Spinal cord (tissue), 10 donors: ENCODE data around the gene INPP4A. TPM values are rescaled to one million over a fixed set of nuclear protein-coding genes. Genes with fewer than 3 reads are reported as not detected.
A peak's percentile ranks its signal among the peaks of the same experiment; 100 is the strongest.

ENCODE experiments used
- DNase-seq, 6 donors: peaks; one replicate each; pipeline versions ENCODE4 v3.0.0 to v3.0.0-alpha.2; 2013 to 2015; ENCODE audit warnings: low spot score in 6 of 6, low read depth in 4 of 6
- H3K27ac ChIP-seq: one replicate; pipeline ENCODE4 v1.5.1; 2013; ENCODE audit warnings: low read depth, low read length, control low read depth
- H3K27me3 ChIP-seq: one replicate; pipeline ENCODE4 v1.6.1; 2013; ENCODE audit warnings: low read length; ENCODE audit not compliant: control insufficient read depth, insufficient read depth
- H3K36me3 ChIP-seq: one replicate; pipeline ENCODE4 v1.6.1; 2013; ENCODE audit warnings: low read length; ENCODE audit not compliant: control insufficient read depth, insufficient read depth
- H3K4me1 ChIP-seq: one replicate; pipeline ENCODE4 v1.6.1; 2013; ENCODE audit warnings: low read length; ENCODE audit not compliant: control insufficient read depth, insufficient read depth
- H3K4me3 ChIP-seq: one replicate; pipeline ENCODE4 v1.5.1; 2013; ENCODE audit warnings: low read depth, low read length, control low read depth
- H3K9me3 ChIP-seq: one replicate; pipeline ENCODE4 v1.6.1; 2013; ENCODE audit warnings: low read length; ENCODE audit not compliant: control insufficient read depth, insufficient read depth
- WGBS: methylation state at CpG from one replicate; pipeline ENCODE4 v1.1.5; 2013; ENCODE audit warnings: missing lambda C conversion rate; ENCODE audit not compliant: insufficient coverage; 5-methylcytosine and 5-hydroxymethylcytosine counted together
- polyA plus RNA-seq, 2 donors: library from polyadenylated mRNA; unstranded; fragments of 120-200 nt; gene quantifications; one replicate each; pipeline ENCODE4 v1.2.1, GENCODE V29; 2013; ENCODE audit not compliant: insufficient read length in 2 of 2
- total RNA-seq, 2 donors: library from RNA; depleted of rRNA in 1 of 2; stranded (reverse); fragments of 120-200 nt in 1 of 2; fragments of >200 nt in 1 of 2; gene quantifications; one replicate each; pipeline versions ENCODE4 v1.2.3 to v1.2.4, GENCODE V29; 2013 to 2014
- donor health status: healthy.

INPP4A gene
- total and polyA plus RNA-seq, 4 donors, result 31.2 to 55.0 (median 42.0) TPM

- DNase-seq, result no peak
- Histone ChIP-seq H3K9me3 (no peaks in the 10 kb centered on the region), H3K4me1 (no peaks in the 10 kb centered on the region), H3K36me3 (peaks cover 76% of the 10 kb centered on the region), H3K27me3 (no peaks in the 10 kb centered on the region), H3K4me3 (no peak overlapping the region), H3K27ac (no peak overlapping the region)
- 99% methylated on average over 6 of the region's 7 CpGs for WGBS
These were observed 108.0 kb downstream of the INPP4A start for GRCh38 chr2:98552499-98553179.

GRCh38 chr2:98554116-98554861 is 109.6 kb downstream of the INPP4A start:
- Histone ChIP-seq H3K9me3 (no peaks in the 10 kb centered on the region), H3K4me1 (no peaks in the 10 kb centered on the region), H3K27ac (no peak overlapping the region), H3K4me3 (no peak overlapping the region), H3K36me3 (peaks cover 66% of the 10 kb centered on the region), H3K27me3 (no peaks in the 10 kb centered on the region)
- no peak for DNase-seq
- WGBS, result 92% methylated on average over 10 of the region's 10 CpGs

- no peak for DNase-seq
- 93% methylated on average over 8 of the region's 8 CpGs for WGBS
- H3K36me3 ChIP-seq, result peaks cover 57% of the 10 kb centered on the region
- H3K4me1 ChIP-seq, result no peaks in the 10 kb centered on the region
- H3K4me3 ChIP-seq, result no peak overlapping the region
- H3K27me3 ChIP-seq, result no peaks in the 10 kb centered on the region
- H3K27ac ChIP-seq, result no peak overlapping the region
- H3K9me3 ChIP-seq, result no peaks in the 10 kb centered on the region
These were observed 111.0 kb downstream of the INPP4A start for GRCh38 chr2:98555696-98556095.

GRCh38 chr2:98556344-98557033 is 111.8 kb downstream of the INPP4A start:
- 100% methylated on average over 4 of the region's 5 CpGs for WGBS
- Histone ChIP-seq H3K4me1 (no peaks in the 10 kb centered on the region), H3K36me3 (peaks cover 53% of the 10 kb centered on the region)

GRCh38 chr2:98558852-98559530 is 114.3 kb downstream of the INPP4A start:
- no peaks in the 10 kb centered on the region for H3K27me3 ChIP-seq
- peaks cover 54% of the 10 kb centered on the region for H3K36me3 ChIP-seq
- no peaks in the 10 kb centered on the region for H3K9me3 ChIP-seq
- WGBS, result 92% methylated on average over 14 of the region's 16 CpGs
- H3K4me3 ChIP-seq, result no peak overlapping the region
- H3K4me1 ChIP-seq, result no peaks in the 10 kb centered on the region
- H3K27ac ChIP-seq, result no peak overlapping the region
- DNase-seq, result peak in 2 of 6 donors; percentile 2 to 14

More at GRCh38 chr2:98556344-98557033, 111.8 kb downstream of the INPP4A start:
- no peaks in the 10 kb centered on the region for H3K27me3 ChIP-seq
- no peak overlapping the region for H3K27ac ChIP-seq
- H3K4me3 ChIP-seq, result no peak overlapping the region
- no peaks in the 10 kb centered on the region for H3K9me3 ChIP-seq
- no peak for DNase-seq

- no CpG with 5 or more reads among the region's 3 CpGs for WGBS
- Histone ChIP-seq H3K36me3 (peaks cover 54% of the 10 kb centered on the region), H3K4me3 (no peak overlapping the region), H3K9me3 (no peaks in the 10 kb centered on the region), H3K27me3 (no peaks in the 10 kb centered on the region), H3K4me1 (no peaks in the 10 kb centered on the region), H3K27ac (no peak overlapping the region)
- no peak for DNase-seq
These were observed 114.9 kb downstream of the INPP4A start for GRCh38 chr2:98559581-98559980.

GRCh38 chr2:98560256-98560771 is 115.7 kb downstream of the INPP4A start:
- H3K4me1 ChIP-seq, result no peaks in the 10 kb centered on the region
- peaks cover 53% of the 10 kb centered on the region for H3K36me3 ChIP-seq
- no peak for DNase-seq
- no peaks in the 10 kb centered on the region for H3K9me3 ChIP-seq
- no peak overlapping the region for H3K27ac ChIP-seq
- no peak overlapping the region for H3K4me3 ChIP-seq
- WGBS, result 95% methylated on average over 9 of the region's 9 CpGs
- no peaks in the 10 kb centered on the region for H3K27me3 ChIP-seq

GRCh38 chr2:98561018-98561417 is 116.4 kb downstream of the INPP4A start:
- no peak overlapping the region for H3K27ac ChIP-seq

More at GRCh38 chr2:98561018-98561417, 116.4 kb downstream of the INPP4A start:
- Histone ChIP-seq H3K9me3 (no peaks in the 10 kb centered on the region), H3K27me3 (no peaks in the 10 kb centered on the region), H3K4me1 (no peaks in the 10 kb centered on the region), H3K4me3 (no peak overlapping the region), H3K36me3 (peaks cover 53% of the 10 kb centered on the region)
- DNase-seq, result no peak
- WGBS, result 98% methylated on average over 6 of the region's 9 CpGs
